ENCODE results near the gene AASDHPPT.

GRCh38 chr11:106092446-106092845 is 15.0 kb downstream of the AASDHPPT start:
- TF ChIP-seq HDAC2 (IDR thresholded peaks at IDR 0.05) (no peak), CTCF (IDR thresholded peaks at IDR 0.05) (no peak), POLR2A (IDR thresholded peaks at IDR 0.05; ENCODE audit: low read length) (no peak), PBX3 (IDR thresholded peaks at IDR 0.05) (no peak)
- TF ChIP-seq, protein P1, sequence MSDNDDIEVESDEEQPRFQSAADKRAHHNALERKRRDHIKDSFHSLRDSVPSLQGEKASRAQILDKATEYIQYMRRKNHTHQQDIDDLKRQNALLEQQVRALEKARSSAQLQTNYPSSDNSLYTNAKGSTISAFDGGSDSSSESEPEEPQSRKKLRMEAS (IDR thresholded peaks at IDR 0.05) = no peak
